HG03196 (cell line): ENCODE results near the gene ZNF775.

Experiments used
- ATAC-seq: cut with Tn5 transposase; IDR thresholded peaks from one replicate; pipeline ENCODE4 v1.9.1; 2021; ENCODE audit not compliant: unreplicated experiment

Gene ZNF775

DNA sequence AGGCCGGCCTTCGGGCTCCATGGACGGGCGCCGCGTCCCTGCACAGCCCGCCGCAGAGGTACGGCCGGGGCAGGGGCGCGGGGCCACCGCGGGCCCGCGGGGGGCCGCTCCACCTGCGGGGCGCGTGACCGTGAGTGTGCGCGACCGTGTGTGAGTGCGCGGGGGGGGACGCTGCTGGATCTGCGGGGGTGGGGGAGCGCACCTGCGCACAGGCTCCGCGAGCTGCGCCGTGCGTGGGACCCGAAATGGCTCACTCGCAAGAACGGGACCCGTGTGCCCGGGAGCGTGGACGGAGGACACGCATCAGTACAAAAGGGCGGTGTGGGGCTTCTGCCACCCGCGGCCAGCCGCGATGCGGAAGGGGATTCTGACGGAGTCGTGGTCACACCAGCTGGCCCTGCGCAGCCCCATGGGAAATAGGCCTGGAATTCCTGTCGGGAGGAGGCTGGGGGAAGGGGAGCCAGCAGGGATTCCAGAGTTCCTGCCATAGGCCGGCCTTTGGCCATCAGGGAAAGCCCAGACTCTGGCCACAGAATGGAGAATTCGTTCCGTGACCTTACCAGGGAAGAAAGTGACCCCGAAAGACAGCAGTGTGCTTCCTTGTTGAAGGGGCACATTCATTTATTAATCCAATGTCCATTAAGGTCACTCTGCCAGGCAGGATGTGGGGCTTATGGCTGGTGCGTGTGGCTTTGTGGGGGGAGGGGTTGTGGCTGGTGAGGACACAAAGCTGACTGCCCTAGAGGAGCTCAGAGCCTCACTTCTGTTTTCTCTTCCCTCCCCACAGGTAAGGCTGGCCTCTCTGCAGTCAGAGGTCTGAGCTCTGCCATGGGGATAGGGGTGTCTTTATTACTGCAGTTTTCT is 10.0 kb upstream of the ZNF775 start:
- peak; percentile 43 for ATAC-seq

DNA sequence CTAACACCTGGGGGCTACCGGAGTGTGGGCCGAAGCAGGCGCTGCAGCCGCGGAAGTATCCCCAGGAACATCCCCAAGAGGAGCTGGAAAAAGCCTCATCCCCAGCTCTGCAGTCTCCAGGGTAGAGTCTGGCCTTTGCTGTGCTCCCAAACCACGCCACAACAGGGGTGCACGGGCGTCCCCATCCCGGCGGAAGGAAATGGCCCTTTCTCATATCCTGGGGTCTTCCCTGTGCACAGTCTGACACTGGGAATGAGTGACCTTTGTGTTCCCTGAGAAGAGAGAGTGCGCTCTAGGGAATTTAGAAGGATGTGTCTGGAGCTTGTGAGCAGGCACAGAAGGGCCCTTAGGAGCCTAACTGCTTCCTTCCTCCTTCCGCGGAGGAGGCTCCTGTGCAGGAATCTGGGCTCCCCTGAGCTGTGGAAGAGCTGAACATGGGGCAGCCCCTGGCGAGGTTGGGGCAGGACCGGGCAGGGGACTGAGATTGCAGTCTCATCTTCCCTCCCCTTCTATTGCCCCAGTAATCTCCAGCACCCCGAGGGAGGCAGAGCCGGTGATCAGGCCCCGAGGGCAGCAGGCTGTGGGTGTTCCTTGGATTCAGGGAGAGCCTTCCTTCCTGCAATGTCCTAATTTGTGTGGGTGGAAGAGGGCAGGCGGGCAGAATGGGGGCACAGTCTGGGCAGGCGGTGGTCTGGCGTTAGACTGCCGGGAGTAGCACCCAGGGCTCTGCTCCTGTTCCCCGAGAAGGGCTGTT is 9.2 kb upstream of the ZNF775 start:
- peak; percentile 1 for ATAC-seq

DNA sequence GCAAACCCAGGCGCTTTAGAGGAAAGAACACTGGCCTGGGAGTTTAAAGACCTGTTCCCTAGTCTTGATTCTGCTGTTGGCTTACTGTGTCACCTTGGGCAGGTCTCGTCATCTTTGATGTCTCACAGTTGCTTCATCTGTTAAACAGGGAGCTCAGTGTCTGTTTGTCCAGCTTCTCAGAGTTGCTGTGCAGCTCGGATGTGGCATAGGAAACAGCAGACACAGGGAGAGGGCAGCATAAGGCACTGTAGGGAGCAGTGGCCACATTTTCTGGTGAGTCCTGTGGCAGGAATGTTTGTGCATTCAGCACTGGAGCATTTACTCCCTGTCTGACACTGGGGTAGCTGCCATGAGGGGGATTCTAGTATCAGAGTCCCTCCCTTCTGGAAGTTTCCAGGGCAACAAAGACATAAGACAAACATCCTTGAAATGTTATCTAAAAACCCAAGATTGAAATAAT is 8.5 kb upstream of the ZNF775 start:
- no peak for ATAC-seq

DNA sequence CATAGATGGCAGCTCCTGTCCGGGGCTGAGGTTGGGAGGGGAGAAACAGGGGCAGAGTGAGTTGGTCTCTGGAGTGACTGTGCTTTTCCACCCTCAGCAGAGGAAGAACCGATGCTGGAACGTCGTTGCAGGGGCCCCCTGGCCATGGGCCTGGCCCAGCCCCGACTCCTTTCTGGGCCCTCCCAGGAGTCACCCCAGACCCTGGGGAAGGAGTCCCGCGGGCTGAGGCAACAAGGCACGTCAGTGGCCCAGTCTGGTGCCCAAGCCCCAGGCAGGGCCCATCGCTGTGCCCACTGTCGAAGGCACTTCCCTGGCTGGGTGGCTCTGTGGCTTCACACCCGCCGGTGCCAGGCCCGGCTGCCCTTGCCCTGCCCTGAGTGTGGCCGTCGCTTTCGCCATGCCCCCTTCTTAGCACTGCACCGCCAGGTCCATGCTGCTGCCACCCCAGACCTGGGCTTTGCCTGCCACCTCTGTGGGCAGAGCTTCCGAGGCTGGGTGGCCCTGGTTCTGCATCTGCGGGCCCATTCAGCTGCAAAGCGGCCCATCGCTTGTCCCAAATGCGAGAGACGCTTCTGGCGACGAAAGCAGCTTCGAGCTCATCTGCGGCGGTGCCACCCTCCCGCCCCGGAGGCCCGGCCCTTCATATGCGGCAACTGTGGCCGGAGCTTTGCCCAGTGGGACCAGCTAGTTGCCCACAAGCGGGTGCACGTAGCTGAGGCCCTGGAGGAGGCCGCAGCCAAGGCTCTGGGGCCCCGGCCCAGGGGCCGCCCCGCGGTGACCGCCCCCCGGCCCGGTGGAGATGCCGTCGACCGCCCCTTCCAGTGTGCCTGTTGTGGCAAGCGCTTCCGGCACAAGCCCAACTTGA is 7.8 kb upstream of the ZNF775 start:
- ATAC-seq: no peak

DNA sequence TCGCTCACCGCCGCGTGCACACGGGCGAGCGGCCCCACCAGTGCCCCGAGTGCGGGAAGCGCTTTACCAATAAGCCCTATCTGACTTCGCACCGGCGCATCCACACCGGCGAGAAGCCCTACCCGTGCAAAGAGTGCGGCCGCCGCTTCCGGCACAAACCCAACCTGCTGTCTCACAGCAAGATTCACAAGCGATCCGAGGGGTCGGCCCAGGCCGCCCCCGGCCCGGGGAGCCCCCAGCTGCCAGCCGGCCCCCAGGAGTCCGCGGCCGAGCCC is 7.2 kb upstream of the ZNF775 start:
- no peak for ATAC-seq

DNA sequence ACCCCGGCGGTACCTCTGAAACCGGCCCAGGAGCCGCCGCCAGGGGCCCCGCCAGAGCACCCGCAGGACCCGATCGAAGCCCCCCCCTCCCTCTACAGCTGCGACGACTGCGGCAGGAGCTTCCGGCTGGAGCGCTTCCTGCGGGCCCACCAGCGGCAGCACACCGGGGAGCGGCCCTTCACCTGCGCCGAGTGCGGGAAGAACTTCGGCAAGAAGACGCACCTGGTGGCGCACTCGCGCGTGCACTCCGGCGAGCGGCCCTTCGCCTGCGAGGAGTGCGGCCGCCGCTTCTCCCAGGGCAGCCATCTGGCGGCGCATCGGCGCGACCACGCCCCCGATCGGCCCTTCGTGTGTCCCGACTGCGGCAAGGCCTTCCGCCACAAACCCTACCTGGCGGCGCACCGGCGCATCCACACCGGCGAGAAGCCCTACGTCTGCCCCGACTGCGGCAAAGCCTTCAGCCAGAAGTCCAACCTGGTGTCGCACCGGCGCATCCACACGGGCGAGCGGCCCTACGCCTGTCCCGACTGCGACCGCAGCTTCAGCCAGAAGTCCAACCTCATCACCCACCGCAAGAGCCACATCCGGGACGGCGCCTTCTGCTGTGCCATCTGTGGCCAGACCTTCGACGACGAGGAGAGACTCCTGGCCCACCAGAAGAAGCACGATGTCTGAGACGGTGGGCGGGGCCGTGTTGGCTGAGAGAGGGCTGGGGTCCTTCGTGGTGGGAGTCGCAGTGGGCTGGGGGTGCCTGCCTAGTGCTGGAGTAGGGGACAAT is 6.7 kb upstream of the ZNF775 start:
- no peak for ATAC-seq

DNA sequence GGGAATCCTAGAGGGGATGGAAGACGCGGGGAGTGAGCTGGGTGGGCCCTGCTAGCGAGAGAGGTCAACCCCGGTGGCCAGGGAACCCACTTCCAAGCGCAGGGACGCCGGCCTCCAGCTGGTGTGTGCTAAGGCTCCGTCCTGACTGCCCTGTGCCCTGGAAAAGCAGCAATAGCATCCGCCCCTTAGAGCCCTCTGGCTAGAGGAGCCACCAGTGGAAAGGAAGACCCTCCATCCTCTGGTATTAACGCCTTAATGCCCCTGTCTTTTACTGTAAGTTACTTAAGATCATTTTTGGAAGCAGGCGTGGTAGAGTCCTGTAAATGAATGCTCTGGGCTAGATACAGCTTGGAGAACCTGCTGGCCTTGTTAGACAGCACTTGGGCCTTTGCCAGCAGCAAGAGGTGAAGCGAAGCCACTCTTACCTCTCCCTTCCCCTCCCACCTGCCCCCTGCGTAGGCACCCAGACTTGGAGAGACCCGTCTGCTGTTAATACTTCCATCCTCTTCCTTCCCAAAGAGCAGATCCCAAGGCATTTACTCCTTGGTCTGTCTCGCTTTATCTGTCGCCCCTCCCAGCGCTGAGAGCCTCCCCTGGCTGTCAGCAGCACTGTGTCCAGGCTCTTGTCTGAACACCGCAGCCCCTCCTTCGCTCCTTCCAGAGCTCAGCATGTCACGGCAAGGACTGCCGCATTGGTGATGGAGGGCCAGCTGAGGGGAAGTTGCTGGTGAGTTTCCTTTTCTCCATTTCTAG is 5.9 kb upstream of the ZNF775 start:
- ATAC-seq: no peak

DNA sequence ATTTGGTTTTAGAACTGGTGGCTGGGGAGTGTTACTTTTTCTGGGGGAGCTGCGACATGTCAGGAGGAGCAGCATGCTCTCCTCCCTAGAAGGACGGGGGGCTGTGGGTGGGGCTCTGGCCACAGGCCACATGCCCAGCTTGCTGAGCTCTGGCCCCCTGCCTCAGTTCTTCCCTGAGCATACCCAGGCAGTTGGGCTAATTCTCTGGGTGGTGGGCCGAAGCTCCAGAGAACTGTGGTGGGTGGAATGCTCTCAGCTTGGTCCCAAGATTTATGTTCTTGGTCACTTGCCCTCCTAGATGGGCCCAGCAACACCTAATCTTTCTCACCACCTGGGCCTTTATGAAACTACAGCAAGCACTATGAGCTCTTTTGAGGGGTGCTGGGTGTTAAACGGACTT is 5.1 kb upstream of the ZNF775 start:
- ATAC-seq: no peak

DNA sequence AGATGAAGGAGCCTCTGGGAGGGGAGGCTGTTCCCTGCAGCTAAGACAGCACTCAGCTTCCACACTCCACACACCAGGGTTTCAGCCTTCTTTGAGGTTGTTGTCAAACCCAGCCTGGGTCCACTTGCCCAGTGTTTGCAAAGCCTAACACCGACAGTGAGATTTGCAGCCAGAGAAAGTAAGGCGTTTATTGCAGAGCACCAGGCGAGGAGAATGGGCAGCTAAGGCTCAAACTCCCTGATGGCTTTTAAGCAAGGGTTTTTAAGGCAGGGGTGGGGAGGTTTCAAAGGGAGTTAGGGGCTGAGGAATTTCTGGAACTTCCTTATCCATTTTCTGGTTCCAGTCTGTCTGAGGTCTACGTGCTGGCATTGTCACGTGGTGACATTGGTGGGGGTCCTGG is 4.7 kb upstream of the ZNF775 start:
- ATAC-seq: no peak

DNA sequence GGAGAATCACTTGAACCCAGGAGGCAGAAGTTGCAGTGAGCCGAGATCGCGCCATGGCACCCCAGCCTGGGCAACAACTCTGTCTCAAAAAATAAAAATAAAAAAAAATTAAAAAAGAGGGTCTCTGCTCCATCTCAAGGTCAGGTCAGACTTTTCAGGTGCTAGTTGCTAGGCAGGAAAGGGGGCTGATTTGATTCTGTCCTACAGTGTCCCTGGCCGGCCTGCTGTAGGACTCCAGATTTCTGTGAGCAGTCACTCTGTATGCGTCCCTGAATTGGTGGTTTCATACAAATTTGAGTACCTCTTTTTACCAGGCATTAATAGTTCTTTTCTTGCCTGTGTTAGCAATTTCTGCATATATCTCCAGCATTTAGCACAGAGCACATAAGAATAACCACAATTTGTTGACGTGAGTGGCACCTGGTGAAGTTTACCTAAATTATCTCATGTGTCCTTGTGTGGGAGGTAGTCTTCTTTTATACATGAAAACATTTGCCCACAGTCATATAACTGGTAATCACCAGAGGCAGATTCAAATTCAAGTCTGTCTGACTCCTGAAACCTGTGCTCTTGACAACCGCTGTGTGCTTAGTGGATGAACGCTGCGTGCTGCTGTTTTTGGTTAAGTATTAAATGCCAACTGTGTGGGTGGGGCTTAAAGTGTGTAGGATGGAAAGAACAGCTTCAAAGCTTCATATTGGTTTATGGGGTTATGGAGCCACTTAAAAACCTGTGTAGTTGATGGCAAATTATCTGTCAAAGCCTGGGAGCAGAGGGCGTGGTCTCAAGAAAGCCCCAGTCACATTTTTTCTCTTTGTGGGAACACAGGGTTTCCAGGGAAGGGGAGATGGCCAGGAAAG is 3.2 kb upstream of the ZNF775 start:
- ATAC-seq: no peak

DNA sequence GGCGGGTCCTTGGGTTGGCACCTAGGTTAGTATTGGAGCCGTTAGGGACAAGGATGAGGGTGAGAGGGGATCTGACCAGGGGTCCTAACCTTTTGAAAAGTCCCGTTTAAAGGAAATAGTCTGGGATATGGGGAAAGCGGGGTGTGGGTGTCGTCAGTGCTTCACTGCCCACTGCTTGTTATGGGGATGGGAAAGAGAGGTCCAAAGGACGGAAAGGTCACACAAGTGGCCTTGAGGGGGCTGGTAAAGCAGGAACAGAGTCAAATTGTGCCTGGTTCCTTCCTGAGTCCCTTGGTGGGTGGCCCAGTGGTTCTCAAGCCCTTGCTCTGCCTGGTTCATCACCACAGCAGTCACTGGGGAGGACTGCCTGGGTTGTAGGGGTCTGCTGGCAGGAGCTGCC is 2.6 kb upstream of the ZNF775 start:
- ATAC-seq: no peak

DNA sequence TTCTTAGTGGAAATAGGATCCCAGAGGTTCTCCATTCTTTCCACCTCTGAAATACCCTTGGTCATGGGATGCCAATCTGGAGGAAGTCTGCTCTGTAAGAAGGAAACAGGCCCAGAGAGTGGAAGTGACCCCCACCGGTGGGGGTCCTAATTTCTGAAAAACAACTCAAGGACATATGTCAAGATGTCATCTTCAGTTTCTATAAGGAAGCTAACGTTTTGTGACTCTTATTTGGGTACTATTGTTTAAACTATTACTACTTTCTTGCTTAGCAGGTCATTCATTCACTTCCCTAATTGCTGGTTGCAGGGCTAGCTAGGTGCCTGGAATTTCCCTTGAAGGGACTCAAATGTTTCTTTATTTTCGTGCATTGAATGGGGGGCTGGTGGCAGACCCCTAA is 1.9 kb upstream of the ZNF775 start:
- no peak for ATAC-seq

DNA sequence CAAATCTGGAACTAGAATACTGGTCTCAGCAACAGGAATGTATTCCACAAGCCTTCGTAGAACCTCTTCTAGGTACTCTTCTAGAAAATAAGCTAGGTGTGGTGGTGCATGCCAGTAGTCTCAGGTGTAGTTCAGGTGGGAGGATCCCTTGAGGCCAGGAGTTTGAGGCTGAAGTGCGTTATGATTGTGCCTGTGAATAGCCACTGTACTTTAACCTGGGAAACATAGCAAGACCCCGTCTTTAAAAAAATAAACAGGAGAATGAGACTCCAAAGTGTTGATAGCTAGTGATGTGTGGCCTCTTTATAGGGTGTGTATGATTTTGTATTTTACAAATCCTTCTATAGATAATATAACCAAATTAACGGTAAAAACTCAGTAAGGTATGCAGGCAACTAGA is 1.5 kb upstream of the ZNF775 start:
- ATAC-seq: no peak

DNA sequence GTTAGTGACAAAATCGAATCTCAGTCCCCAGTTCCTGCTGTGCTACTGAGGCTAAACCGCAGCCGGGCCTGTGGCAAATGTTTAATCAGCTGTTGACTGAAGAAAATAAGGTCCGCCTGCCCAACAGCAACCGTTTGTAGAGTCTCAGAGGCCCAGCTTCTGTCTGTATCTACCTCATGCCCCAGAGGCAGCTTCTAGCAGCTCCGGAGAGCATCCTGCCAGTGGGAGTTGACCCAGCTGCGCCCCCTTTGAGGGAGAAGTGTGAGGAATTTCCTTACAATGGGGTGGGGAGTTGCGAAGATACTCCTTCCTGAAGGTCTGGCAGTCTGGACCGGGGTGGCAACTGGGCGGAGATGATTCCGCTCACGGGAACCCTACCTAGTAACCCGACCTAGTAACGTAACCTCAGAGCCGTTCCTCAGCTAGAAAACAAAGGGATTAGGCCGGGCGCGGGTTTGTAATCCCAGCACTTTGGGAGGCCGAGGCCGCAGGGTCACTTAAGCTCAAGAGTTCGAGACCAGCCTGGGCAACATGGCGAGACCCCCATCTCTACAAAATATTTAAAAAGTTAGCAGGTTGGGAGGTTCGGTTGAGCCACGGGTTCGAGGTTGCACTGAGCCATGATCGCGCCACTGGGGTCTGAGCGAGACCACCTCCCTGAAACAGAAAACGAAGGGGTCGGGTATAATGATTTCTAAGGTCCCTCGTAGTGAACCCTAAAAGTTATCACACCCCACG is 846 bp upstream of the ZNF775 start:
- ATAC-seq: no peak

DNA sequence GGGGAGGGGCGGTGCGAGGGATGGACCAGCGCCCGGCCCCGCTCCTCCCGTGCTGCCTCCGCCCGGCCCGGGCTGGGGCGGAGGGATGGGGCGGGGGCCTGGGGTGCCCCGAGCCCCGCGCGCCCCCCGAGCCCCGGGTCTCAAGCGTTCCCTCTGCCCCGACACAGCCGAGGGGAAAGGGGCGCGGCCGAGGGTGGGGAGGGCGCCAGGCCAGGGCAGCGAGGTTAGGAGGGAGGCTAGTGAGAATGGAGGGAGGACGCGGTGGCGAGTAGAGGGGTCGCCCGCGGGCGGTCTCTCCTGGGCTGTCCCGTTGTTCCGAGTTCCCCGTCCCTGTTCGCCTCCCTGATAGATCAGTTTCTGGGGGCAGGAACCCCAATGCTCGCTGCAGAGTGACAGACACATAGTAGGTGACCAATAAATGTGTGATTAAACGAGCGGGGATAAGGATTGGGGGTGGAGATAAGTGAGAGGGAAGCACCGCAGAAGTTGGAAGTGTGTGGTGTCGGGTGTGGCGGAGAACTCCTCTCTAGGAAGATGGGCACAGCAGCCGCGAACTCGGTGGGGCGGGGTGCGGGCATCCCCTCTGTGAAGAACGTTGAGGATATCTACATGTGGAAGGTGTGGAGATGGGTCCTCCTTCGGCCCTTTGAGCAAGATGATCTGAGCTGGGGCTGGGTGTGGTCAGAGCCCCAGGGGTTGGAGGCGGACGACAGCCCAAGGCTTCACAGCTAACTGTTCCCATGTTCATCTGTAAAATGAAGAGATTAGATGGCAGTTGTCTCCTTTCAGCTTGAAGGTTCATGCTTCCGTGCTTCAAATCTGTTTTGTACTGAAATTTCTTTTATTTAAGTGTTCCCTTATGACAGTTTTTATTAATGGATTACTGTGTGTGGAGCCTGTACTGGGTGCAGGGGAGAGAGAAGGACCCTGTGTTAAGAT is 580 bp downstream of the ZNF775 start:
- peak; percentile 0 for ATAC-seq

DNA sequence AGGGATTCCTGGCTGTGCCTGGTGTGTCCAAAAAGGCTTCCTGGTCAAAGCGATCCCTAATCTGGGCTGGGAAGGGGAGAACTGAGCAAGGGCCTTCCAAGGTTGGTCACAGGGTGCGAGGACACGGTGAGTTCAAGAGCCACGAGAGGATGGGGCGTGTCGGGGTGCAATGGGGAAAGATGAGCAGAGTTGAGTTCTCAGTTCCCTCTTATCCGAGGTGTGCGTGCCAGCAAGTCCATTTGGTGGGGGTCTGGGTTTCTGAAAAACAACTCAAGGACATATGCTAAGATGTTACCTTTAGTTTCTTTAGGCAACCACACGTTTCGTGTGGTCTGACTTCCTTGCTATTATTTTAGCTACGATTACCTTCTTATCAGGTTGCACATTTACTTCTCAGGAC is 1.3 kb downstream of the ZNF775 start:
- no peak for ATAC-seq

DNA sequence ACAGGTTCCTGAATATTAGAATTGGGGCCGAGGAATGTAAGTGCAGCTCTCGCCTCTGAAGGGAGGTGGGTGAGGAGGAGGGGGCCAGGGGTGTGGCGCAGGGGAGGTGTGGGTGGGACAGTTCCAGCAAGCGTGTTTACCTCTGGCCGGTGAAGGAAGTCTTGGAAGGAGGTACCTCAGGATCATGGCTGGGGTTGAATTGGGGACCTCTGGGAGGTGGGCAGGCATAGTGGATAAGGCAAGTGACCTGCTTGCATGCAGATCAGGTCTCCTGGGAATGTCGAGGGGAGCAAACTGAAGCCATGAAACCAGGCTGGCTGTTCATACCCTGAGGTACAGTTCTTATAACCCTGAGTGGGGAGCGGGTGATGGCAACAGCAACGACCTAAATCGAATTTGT is 2.0 kb downstream of the ZNF775 start:
- ATAC-seq: no peak

DNA sequence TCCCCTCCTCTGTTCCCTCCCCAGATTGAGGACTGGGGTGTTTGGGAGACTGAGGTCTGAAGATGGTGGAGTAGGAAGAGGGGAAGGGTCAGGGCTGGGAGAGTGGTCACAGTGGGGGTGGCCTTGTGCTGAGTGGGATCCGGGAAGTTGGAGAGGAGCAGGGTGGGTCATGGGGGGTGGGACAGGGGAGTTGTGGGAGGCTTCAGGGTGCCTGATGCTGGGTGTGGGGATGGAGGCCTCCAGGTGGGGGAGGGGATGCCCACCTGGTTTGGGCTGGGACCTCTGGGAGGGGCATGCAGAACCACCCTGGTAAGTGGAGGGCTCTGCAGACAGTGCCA is 2.6 kb downstream of the ZNF775 start:
- no peak for ATAC-seq
